ENCODE measurements around the gene NUDT14.

The NUDT14 gene

GRCh38 chr14:105173901-105174894 lies 6.9 kb downstream of the NUDT14 start:
- DNase-seq (ENCODE audit: low read depth) = no peak

- no peak for DNase-seq (ENCODE audit: low read depth)
These were observed 8.0 kb downstream of the NUDT14 start for GRCh38 chr14:105173145-105173544.

- no peak for DNase-seq (ENCODE audit: low read depth)
These were observed 8.6 kb downstream of the NUDT14 start for GRCh38 chr14:105172476-105172875.

- DNase-seq (ENCODE audit: low read depth) = no peak
These were observed 10.0 kb downstream of the NUDT14 start for GRCh38 chr14:105171004-105171673.

GRCh38 chr14:105169776-105170655 lies 11.1 kb downstream of the NUDT14 start:
- no peak for DNase-seq (ENCODE audit: low read depth)

GRCh38 chr14:105168979-105169507 lies 12.1 kb downstream of the NUDT14 start:
- DNase-seq (ENCODE audit: low read depth) = no peak

- peak; percentile 28 for DNase-seq (ENCODE audit: low read depth)
These were observed 12.6 kb downstream of the NUDT14 start, which contains the start of gene JAG2 for GRCh38 chr14:105168496-105168978. Gene JAG2 (minus strand): TSS chr14:105168776. CDS start chr14:105168420, 356 bp downstream.

GRCh38 chr14:105168093-105168420 lies 13.1 kb downstream of the NUDT14 start:
- no peak for DNase-seq (ENCODE audit: low read depth)

- no peak for DNase-seq (ENCODE audit: low read depth)
These were observed 13.6 kb downstream of the NUDT14 start for GRCh38 chr14:105167303-105168092.

- no peak for DNase-seq (ENCODE audit: low read depth)
These were observed 14.4 kb downstream of the NUDT14 start for GRCh38 chr14:105166571-105167302.

GRCh38 chr14:105165761-105166485 lies 15.2 kb downstream of the NUDT14 start:
- no peak for DNase-seq (ENCODE audit: low read depth)

GRCh38 chr14:105165134-105165704 lies 15.9 kb downstream of the NUDT14 start:
- DNase-seq (ENCODE audit: low read depth) = no peak

- no peak for DNase-seq (ENCODE audit: low read depth)
These were observed 17.9 kb downstream of the NUDT14 start for GRCh38 chr14:105163040-105163742.

- no peak for DNase-seq (ENCODE audit: low read depth)
These were observed 18.5 kb downstream of the NUDT14 start for GRCh38 chr14:105162669-105162979.

- DNase-seq (ENCODE audit: low read depth) = no peak
These were observed 19.0 kb downstream of the NUDT14 start for GRCh38 chr14:105161964-105162668.

GRCh38 chr14:105161309-105161708 lies 19.8 kb downstream of the NUDT14 start:
- DNase-seq (ENCODE audit: low read depth) = no peak

GRCh38 chr14:105160776-105161175 lies 20.3 kb downstream of the NUDT14 start:
- DNase-seq (ENCODE audit: low read depth) = no peak

GRCh38 chr14:105159344-105159743 lies 21.8 kb downstream of the NUDT14 start:
- no peak for DNase-seq (ENCODE audit: low read depth)
